GM18511 (cell line): ENCODE data around the gene ARHGEF12.

ENCODE experiments used
- ATAC-seq: cut with Tn5 transposase; IDR thresholded peaks from one replicate; pipeline ENCODE4 v1.9.1; 2021; ENCODE audit warnings: mild to moderate bottlenecking, moderate library complexity; ENCODE audit not compliant: unreplicated experiment

The ARHGEF12 gene

DNA sequence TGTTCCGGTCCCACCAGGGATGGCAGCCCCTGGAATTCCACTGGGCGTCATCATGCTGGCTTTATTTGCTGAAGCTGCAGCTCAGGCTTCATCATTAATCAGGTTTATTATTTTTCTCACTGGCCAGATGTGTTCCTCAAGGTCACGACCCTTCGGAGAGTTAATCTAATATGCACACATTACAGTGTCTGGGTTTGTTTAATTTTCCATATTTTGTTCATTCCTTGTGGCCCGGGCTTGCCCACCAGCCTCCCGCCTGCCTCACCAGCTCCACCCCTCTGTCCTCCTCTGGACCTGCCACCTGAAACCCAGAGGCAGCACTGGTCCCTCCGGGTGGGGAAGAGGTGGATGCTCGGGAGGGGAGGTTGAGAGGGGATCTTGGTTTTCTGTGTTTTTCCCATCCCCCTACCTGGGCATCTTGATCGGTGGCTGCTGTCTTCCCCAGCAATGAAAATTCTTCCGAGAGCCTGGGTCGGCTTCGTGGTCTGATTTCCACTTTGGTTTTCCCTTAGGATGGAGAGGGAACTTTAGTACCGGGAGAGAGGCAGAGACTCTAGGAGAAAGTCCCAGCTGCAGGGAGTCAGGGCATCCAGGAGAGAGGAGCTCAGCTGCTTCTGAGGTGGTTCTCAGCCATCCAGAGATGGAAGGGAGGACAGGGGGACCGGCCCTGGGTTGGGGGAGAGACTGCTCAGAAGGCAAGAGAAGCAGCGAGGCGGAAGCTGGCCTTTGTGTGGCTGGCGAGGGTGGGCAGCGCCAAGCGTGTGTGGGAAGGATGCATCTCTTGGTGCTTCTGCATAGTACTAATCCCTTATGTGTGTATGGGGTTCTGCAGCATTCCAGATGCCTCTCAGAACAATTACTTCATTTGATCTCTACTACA lies 177.5 kb downstream of the ARHGEF12 start:
- ATAC-seq, result no peak

DNA sequence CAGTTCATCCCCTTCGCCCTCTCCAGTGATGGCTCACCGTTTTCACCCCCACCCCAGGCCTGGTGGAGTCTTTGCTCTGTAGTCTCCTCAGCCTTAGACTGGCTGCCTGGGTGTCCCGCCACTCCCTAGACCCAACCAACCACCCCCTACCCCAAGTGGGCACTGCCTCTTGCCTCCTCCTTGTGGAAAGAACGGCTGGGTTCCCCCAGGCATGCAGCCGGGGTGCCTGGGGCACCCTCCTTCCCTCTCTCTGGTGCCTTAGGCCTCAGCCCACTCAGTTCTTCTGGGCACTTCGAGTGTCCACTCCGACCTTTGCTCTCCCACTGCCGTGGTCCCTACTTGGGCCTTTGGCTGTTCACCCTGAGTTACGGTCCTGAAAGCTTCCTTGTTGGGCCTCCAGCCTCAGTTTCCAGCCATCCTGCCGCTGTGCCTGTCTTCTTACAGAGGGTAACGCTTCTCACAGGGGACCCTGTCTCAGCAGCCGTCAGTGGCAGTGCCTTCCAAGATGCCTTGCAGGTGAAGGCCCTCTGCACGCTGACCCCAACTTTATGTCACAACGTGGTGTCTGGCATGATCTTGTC lies 178.4 kb downstream of the ARHGEF12 start:
- no peak for ATAC-seq

DNA sequence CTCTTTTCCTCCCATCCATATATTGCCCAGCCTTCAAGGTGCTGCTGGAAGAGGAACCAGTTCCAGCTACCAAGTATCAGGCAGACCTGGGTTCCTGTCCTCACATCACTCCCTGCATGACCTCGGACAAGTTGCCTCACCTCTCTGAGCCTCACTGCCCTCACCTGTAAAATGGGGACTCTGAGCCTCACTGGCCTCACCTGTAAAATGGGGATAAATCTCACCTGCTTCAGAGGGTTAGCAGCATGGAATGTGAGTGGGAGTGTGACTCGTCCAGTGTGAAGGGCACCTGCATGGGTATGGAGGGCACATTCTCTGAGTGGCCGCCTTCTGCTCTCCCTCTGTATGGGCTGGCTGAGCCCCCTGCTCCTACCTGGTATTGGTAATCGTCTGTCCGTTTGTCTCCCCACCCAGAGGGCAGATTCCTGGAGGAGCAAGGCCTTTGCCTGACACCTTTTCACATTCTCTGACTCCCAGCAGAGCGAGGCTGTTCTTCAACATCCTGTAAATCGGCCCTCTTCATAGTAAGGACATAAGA lies 179.0 kb downstream of the ARHGEF12 start:
- no peak for ATAC-seq

DNA sequence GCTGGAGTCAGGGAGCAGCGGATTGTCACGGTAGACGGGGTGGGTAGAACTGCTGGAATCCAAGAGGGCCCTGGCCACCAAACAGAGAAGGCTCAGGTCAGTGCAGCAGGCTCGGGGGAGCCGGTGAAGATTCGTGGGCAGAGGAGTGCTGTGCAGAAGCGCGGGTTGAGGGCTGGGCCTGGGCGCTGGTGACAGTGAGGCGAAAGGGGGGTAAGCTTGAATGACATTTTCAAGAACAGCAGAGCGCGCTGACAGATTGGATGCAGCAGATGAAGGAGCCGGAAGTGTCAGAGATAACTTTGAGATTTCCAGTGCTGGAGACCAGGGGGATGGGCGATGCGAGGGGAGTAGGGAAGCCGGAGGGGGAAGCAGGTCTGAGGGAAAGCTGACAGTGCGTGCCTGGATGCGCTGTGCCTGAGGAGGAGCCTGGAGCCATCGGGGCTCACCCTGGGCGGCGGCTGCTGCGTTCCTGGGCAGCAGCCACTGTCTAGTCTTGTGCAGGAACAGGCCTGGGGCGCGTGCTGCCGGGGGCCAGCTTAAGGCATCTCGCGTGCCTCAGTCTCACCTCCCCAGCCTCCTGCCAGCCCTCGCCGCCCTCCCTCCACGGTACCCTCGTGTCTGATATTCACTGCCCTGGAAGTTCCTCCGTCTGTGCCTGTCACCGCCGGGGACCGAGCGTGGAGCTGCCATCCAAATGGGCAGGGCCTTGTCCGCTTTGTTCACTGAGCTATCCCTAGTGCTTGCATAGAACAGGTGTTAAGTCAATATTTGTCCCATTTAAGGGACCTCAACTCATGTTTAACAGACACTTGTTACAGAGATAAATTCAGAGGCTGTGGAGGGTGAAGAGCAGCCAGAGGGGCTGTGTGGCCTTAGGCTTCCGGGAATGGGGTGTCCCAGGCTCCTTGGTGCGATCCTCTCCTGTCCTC lies 180.5 kb downstream of the ARHGEF12 start:
- no peak for ATAC-seq

DNA sequence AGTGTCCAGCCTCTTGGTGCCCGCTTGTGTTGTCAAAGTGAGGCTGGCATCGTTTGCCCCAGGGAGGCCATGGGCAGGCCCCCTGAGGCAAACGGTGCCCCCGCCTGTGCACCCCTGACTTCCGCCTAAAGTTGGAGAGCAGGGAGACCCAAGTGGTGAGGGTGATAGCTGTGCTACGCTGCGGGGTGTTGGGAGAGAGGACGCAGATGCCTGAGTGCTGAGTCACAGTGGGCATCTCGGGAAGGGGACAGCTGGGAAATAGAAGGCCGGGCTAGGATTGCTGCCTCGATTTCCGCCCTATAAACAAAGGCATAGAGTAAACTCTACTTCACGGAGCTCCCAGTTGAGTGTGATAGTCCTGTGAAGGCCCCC lies 181.2 kb downstream of the ARHGEF12 start:
- ATAC-seq, result no peak

DNA sequence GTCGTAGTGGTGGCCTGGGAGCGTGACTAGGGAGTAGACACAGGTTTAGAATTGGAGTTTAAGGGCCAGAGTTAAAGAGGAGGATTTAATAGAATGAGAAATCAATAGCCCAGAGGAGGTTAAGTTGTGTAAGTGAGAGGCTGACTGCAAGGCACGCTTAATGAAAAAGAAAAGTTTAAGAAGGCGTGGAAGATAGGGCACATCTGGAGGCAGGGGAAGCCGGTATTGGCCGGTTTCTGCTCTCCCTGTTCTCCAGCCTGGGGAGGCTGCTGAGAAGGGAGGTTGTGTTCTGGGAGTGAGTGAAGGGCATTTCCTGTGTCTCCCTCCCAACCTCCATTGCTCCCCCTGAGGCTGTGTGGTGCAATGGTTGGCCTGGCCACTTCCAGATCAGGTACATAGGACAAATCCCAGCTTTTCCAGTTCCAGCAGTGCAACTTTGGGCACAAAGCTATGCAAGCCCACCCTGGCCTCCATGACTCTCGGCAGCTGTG lies 181.6 kb downstream of the ARHGEF12 start:
- ATAC-seq, result no peak

DNA sequence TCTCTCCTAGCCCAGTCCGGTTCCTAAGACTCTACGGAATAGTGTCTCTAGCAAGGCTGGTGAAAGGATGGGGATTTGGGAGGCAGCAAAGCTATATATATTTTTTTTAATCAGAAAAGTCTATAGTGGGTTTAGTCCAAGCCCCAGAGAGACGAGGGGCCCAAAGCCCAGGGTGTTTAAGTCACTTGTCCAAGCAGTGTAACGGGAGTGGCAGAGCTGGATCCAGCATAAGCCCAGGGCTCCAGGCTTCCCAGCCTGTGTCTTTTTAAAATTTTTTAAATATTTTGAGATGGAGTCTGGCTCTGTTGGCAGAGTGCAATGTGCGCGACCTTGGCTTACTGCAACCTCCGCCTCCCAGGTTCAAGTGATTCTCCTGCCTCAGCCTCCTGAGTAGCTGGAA lies 182.1 kb downstream of the ARHGEF12 start:
- ATAC-seq, result no peak

DNA sequence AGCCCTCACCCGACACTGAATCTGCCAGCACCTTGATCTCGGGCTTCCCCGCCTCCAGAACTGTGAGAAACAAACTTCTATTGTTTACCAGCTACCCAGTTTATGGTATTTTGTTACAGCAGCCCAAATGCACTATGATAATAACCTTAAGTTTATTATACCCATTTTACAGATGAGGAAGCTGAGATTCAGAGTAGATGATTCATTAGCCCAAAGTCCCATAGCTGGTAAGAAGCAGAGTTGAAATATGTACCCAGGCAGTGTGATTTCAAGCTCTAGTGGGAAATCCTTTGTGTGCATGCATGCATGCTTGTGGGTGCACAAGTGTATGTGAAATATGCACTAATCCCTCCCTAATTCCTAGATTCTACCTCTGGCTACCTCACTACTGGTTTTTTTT lies 183.3 kb downstream of the ARHGEF12 start:
- ATAC-seq, result no peak

DNA sequence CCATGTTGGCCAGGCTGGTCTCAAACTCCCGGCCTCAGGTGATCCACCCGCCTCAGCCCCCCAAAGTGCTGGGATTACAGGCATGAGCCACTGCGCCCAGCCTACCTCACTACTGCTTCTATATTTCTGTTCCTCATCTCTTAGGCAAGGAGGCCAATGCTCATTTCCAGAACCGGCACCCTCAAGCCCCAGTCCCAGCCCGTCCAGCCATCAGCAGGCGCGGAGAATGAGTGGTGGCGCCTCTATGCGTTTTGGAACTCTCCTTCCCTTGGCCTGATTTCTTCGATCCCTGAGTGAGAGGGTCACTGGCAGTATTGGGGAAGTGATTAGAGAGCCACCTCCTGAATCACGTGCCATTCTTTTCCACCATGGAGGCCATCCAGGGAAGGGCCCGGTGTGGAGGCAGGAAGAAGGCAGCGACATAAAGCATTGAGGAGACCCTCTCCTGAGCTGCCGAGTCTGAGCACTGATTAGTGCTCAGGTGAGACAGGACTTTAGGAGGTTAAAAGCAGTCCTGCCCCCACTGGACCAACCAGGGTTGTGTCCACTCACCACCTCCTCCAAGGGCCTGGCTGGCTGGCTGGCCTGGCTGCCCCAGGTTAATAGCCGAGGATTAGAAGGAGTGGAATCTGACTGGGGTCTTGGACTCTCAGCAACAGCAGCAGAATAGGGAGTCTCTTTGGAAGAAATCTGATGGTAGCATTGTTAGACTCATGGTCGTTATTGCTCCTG lies 184.0 kb downstream of the ARHGEF12 start:
- ATAC-seq, result no peak

DNA sequence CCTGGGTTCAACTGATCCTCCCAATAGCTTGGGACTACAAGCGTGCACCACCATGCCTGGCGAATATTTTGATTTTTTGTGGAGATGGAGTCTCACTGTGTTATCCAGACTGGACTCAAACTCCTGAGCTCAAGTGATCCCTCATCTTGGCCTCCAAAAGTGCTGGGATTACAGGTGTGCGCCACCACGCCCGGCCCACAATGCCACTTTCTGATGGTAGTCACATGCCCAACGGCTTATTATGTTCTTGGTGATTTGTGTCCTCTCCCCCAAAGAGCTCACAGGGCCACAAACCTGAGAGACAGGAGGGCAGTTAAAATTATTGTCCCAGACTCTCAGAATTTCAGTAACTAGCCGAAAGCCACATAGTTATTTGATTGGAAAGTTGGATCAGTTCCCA lies 185.0 kb downstream of the ARHGEF12 start:
- ATAC-seq, result no peak

DNA sequence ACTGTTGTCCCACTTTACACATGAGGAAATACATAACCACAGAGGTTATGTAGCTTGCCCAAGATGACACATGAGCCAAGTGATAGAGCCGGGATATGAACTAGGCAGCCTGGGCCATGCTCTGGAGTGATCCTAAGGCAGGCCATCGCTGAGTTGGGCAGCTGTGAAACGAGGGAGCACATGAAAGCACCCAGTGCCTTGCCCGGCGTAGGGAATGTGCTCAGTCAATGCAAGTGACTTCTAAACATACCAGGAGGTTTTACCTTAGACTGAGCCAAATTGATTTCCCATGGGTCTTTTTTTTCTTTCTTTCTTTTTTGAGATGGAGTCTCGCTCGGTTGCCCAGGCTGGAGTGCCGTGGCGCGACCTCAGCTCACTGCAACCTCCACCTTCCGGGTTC lies 185.8 kb downstream of the ARHGEF12 start:
- no peak for ATAC-seq

DNA sequence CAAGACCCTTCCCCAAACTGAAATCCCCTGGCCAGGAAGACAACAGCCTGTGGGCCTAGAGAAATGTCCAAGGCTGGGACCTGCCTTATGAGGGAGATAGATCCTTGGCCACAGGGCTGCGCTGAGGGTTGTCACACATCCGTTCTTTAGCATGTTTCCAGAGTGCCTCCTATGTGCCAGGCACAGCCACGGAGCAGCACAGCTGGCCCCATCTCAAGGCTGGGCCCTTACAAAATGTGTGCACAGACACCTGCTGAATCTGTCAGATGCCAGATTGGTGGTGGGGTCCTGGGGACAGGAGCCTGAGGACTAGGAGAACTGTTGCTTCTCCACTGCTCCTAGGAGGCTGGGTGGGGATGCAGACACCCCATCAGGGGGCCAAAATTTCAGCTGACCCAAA lies 186.5 kb downstream of the ARHGEF12 start:
- no peak for ATAC-seq

DNA sequence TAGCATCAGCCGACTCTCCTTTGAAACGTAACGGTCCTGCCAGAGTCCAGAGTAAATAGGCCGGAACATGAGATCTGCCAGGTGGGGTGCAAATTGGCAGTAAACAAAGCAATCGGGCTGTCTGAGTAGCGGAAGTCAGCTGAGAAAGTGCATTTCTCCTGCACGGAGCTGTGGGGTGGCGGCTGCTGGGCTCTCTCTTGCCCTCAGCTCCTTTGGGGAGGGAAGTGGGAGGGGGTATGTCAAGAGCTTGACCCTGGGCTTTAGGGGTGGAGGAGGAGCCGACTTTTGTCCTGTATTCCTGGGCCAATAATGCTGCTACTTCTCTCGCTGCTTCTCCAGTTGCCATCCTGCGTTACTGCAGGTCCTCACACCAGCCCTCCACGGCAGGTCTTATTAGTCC lies 187.0 kb downstream of the ARHGEF12 start:
- ATAC-seq, result no peak

DNA sequence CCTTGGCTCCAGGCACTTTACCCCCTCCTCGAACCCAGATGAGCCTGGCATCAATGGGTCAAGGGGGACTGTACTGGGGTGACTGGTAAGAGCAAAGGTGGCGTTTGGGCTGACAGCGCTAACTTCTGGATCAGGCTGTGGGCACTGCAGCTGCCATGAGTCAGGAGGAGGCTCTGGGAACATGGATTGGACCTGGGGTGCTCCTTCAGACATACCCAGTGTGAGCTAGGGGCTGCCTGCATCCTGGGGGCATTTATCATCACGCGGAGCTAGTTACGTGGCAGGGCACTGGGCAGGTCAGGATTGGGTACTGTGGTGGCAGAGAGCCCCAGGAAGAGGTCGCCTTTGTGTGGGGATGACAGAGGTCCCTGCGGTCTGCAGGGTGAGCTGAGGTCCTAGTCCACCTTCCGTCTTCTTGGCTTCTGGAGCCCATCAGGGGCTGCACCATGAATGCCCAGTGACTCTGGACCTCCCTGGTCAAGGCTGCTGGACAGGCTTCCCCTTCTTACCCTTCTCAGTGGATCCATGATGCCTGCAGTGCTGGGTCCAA lies 188.4 kb downstream of the ARHGEF12 start:
- ATAC-seq, result no peak

DNA sequence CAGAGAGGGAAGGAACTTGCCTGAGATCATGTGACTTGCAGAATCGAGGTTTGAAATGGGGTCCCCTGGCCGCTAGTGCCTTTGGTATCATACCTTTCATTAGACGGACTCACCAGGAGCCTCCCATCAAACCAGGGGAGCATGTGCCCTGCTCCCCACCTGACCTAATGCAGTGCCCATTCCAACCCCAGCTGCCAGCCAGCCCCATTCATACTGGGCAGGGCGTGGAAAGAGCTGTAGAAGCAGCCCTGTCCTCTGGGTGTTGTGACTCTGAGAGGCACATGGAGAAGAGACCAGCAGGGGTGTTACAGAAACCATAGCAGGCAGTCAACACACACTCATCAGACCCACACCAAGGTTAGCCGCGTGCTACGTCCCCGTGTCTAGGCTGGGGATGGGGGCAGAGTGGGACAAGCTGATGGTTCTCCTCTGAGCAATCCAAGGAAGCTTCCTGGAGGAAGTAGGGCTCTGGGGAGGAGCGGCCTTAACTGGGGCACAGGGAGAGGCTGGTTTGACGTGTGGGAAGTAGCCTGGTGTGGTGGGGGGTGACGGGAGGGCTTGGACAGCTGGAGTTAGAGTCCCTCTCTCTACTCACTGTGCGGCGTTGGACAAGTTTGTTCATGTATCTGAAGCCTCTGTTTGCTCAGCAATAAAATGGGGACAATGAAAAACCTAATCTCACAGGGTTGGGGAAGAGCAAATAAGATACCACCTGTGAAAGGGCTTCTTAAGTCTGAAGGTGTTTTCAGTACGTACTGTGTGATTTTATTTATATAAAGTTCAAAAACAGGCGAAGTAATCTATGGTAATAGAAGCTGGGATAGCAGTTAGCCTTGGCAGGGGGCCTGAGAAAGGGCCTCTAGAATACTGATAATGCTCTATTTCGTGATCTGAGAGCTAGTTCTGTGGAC lies 189.3 kb downstream of the ARHGEF12 start:
- ATAC-seq, result no peak

DNA sequence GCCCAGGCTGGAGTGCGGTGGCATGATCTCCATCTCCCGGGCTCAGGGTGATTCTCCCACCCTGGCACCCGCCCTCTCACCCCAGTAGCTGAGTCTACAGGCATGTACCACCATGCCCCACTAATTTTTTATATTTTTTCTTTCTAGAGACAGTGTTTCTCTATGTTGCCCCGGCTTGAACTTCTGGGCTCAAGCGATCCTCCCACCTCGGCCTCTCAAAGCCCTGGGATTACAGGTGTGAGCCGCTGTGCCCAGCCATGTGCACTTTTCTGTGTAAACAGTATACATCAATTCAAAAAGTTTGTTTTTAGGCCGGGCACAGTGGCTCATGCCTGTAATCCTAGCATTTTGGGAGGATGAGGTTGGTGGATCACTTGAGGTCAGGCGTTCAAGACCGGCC lies 190.0 kb downstream of the ARHGEF12 start:
- no peak for ATAC-seq

DNA sequence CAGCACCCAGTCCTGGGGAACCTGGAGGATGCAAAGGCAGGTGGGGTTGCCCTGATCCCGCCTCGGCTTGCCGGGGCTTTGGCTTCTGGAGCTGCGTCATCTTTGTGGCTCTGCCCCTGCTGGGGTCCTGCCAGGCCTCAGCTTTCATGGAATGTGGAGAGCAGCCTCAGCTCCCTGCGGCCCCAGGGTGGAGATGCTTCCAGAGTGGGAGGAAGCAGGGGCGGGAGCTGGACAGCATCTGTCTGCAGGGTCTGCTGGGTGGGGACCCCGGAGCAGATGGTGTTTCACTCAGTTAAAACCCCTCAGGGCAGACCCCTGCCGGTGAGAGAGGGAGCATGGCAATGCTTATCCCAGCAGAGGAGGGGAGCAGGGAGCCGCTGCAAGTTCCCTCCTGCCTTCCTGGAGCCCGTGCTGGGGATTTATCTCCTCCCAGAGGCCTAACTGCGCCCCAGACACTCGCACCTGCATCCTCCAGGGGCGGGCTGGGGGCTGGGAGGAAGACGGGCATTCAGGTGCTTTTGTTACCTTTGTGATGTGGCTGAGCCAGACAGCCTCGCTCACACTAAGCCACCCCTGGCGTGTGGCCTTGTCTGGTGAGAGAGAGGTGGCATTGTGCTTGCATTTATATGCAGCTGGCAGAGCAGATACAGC lies 191.0 kb downstream of the ARHGEF12 start:
- ATAC-seq, result no peak

DNA sequence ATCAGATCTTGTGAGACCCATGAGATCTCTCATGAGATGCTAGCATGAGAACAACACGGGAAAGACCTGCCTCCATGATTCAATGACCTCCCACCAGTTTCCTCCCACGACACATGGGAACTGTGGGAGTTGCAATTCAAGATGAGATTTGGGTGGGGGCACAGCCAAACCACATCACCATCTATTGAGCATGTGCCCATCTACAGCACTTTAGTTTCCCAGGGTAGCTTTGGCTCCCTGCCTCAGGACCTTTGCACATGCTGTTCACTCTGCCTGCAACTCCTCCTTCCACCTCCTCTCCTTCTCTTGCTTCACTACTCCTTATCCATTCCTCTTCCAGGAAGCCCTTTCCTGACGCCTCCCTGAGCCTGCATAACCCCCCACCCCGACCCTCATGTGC lies 192.5 kb downstream of the ARHGEF12 start:
- ATAC-seq, result no peak

DNA sequence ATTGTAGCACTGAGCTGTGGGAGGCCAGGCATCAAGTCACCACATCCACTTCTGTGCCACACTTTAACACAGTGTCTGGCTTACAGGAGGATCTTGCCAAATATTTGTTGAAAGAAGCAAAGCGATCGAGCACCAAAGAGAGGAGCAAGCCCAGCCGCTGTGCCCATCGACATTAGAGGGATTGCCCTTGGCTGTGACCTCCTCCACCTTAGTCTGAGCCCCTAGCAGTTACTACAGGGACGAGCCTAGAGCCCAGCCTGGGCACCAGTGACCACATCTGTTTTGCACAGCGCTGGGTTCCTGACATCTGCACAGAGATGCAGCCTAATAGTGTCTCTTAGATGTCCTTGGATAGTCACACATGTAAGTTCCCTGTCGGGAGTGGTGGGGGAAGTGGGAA lies 193.0 kb downstream of the ARHGEF12 start:
- ATAC-seq, result no peak
